Neural progenitor cell (in vitro differentiated cells): ENCODE data around the gene MPEG1. TPM values are rescaled to one million over a fixed set of nuclear protein-coding genes. Genes with fewer than 3 reads are reported as not detected.

Experiments
- DNase-seq: peaks from one replicate; pipeline ENCODE4 v3.0.0-alpha.2; 2016; ENCODE audit warnings: low spot score
- H2AFZ ChIP-seq: fragments of 200-600 bp; sonication (generic); replicated peaks from 2 replicates; pipeline ENCODE4 v1.6.1; 2016; ENCODE audit warnings: antibody characterized with exemption
- H3F3A ChIP-seq: fragments of 200-600 bp; sonication (generic); 2 replicates; pipeline ENCODE4 v1.6.1; 2016; ENCODE audit warnings: antibody characterized with exemption, low read depth
- H3K27ac ChIP-seq: fragments of 200-600 bp; sonication (generic); 2 replicates; pipeline ENCODE4 v1.5.1; 2016; ENCODE audit warnings: mild to moderate bottlenecking
- H3K27me3 ChIP-seq: fragments of 200-600 bp; sonication (generic); 2 replicates; pipeline ENCODE4 v1.6.1; 2016; ENCODE audit warnings: mild to moderate bottlenecking, moderate library complexity
- H3K36me3 ChIP-seq: fragments of 200-600 bp; sonication (generic); 2 replicates; pipeline ENCODE4 v1.5.1; 2016
- H3K4me1 ChIP-seq: fragments of 200-600 bp; sonication (generic); 2 replicates; pipeline ENCODE4 v1.6.1; 2016; ENCODE audit warnings: mixed run types
- H3K4me2 ChIP-seq: fragments of 200-600 bp; sonication (generic); 2 replicates; pipeline ENCODE4 v1.6.1; 2016
- H3K4me3 ChIP-seq: fragments of 200-600 bp; sonication (generic); 2 replicates; pipeline ENCODE4 v1.5.1; 2016
- H3K79me2 ChIP-seq: fragments of 200-600 bp; sonication (generic); 2 replicates; pipeline ENCODE4 v1.6.1; 2016; ENCODE audit warnings: low read depth
- H3K9ac ChIP-seq: fragments of 200-600 bp; sonication (generic); 2 replicates; pipeline ENCODE4 v1.6.1; 2016
- H3K9me3 ChIP-seq: fragments of 200-600 bp; sonication (generic); 2 replicates; pipeline ENCODE4 v1.5.1; 2016; ENCODE audit warnings: low read depth
- H4K20me1 ChIP-seq: fragments of 200-600 bp; sonication (generic); 2 replicates; pipeline ENCODE4 v1.6.1; 2016; ENCODE audit warnings: low read depth
- H3K27ac Mint-ChIP-seq: 3 replicates; pipeline ENCODE4 v1.8.0; 2021; ENCODE audit warnings: mixed read lengths
- H3K27me3 Mint-ChIP-seq: 2 replicates; pipeline ENCODE4 v1.8.0; 2022; ENCODE audit warnings: low read depth, mild to moderate bottlenecking, inconsistent platforms, moderate library complexity, mixed read lengths; ENCODE audit not compliant: insufficient read depth
- H3K36me3 Mint-ChIP-seq: 3 replicates; pipeline ENCODE4 v1.8.0; 2021; ENCODE audit warnings: mixed read lengths
- H3K4me1 Mint-ChIP-seq: 3 replicates; pipeline ENCODE4 v1.8.0; 2021; ENCODE audit warnings: mixed read lengths
- H3K4me3 Mint-ChIP-seq: 3 replicates; pipeline ENCODE4 v1.8.0; 2021; ENCODE audit warnings: mild to moderate bottlenecking, moderate library complexity, mixed read lengths
- H3K9me3 Mint-ChIP-seq: 3 replicates; pipeline ENCODE4 v1.8.0; 2020; ENCODE audit warnings: mixed read lengths
- CTCF ChIP-seq: fragments of 200-600 bp; sonication (generic); IDR thresholded peaks from 2 replicates; pipeline ENCODE4 v1.5.1; 2017; ENCODE audit warnings: antibody characterized with exemption, mild to moderate bottlenecking
- EZH2 ChIP-seq: fragments of 200-600 bp; sonication (generic); IDR thresholded peaks from 2 replicates; pipeline ENCODE4 v1.6.1; 2017; ENCODE audit warnings: antibody characterized with exemption, mild to moderate bottlenecking, moderate library complexity
- EZH2phosphoT487 ChIP-seq: fragments of 200-600 bp; sonication (generic); IDR thresholded peaks from 2 replicates; pipeline ENCODE4 v1.6.1; 2017; ENCODE audit warnings: antibody characterized with exemption
- total RNA-seq: library from RNA; depleted of rRNA; stranded (reverse); fragments of >200 nt; gene quantifications from 2 replicates; pipeline ENCODE4 v1.2.3, GENCODE V29; 2015; ENCODE audit warnings: low replicate concordance

MPEG1 gene
- total RNA-seq, 1 donor from 2014 or later: not detected

GRCh38 chr11:59192446-59193020 is 20.2 kb downstream of the MPEG1 start:
- no peaks in the 10 kb centered on the region for H3K4me1 ChIP-seq
- H3K9me3 ChIP-seq: no peaks in the 10 kb centered on the region
- no peak overlapping the region for H2AFZ ChIP-seq
- H3K4me2 ChIP-seq: no peak overlapping the region
- peaks cover 12% of the 10 kb centered on the region for H4K20me1 ChIP-seq
- no peaks in the 10 kb centered on the region for H3K27me3 ChIP-seq
- DNase-seq: no peak
- TF ChIP-seq EZH2phosphoT487 (no peak), EZH2 (no peak)
- H3K9ac ChIP-seq: no peak overlapping the region
- Mint-ChIP-seq H3K4me1 (peaks cover 7% of the 10 kb centered on the region), H3K27me3 (no peaks in the 10 kb centered on the region), H3K36me3 (peaks cover 84% of the 10 kb centered on the region), H3K4me3 (no peak overlapping the region), H3K27ac (peak overlapping the region; percentile 61), H3K9me3 (peaks cover 6% of the 10 kb centered on the region)
- H3F3A ChIP-seq: no peaks in the 10 kb centered on the region
- no peak overlapping the region for H3K4me3 ChIP-seq
- H3K36me3 ChIP-seq: peaks cover 18% of the 10 kb centered on the region
- H3K79me2 ChIP-seq: peaks cover 9% of the 10 kb centered on the region
- H3K27ac ChIP-seq: no peak overlapping the region

GRCh38 chr11:59191890-59192289 is 20.8 kb downstream of the MPEG1 start:
- Mint-ChIP-seq H3K9me3 (peaks cover 6% of the 10 kb centered on the region), H3K4me3 (no peak overlapping the region), H3K27me3 (no peaks in the 10 kb centered on the region), H3K36me3 (peaks cover 82% of the 10 kb centered on the region), H3K27ac (no peak overlapping the region), H3K4me1 (peaks cover 14% of the 10 kb centered on the region)
- Histone ChIP-seq H3K27me3 (no peaks in the 10 kb centered on the region), H3K4me1 (no peaks in the 10 kb centered on the region), H3K27ac (no peak overlapping the region), H2AFZ (no peak overlapping the region), H3K4me2 (no peak overlapping the region), H3K36me3 (peaks cover 15% of the 10 kb centered on the region), H3K79me2 (peaks cover 15% of the 10 kb centered on the region), H3K9ac (no peak overlapping the region), H3K4me3 (no peak overlapping the region), H4K20me1 (peaks cover 19% of the 10 kb centered on the region), H3K9me3 (no peaks in the 10 kb centered on the region), H3F3A (no peaks in the 10 kb centered on the region)
- DNase-seq: no peak
- TF ChIP-seq EZH2phosphoT487 (no peak), EZH2 (no peak), CTCF (no peak)

- no peak for DNase-seq
- peaks cover 9% of the 10 kb centered on the region for H3K36me3 ChIP-seq
- no peaks in the 10 kb centered on the region for H3K27me3 ChIP-seq
- peaks cover 27% of the 10 kb centered on the region for H4K20me1 ChIP-seq
- no peak overlapping the region for H3K9ac ChIP-seq
- no peak overlapping the region for H3K27ac Mint-ChIP-seq
- H3K27me3 Mint-ChIP-seq: no peaks in the 10 kb centered on the region
- H3K9me3 Mint-ChIP-seq: peaks cover 6% of the 10 kb centered on the region
- H3K4me1 ChIP-seq: peaks cover 3% of the 10 kb centered on the region
- H3F3A ChIP-seq: no peaks in the 10 kb centered on the region
- TF ChIP-seq EZH2phosphoT487: no peak
- no peak for TF ChIP-seq CTCF
- TF ChIP-seq EZH2: no peak
- H3K27ac ChIP-seq: no peak overlapping the region
- no peak overlapping the region for H2AFZ ChIP-seq
- H3K4me1 Mint-ChIP-seq: peaks cover 22% of the 10 kb centered on the region
- peaks cover 79% of the 10 kb centered on the region for H3K36me3 Mint-ChIP-seq
- H3K4me2 ChIP-seq: no peak overlapping the region
- no peak overlapping the region for H3K4me3 Mint-ChIP-seq
- no peak overlapping the region for H3K4me3 ChIP-seq
- peaks cover 23% of the 10 kb centered on the region for H3K79me2 ChIP-seq
- H3K9me3 ChIP-seq: no peaks in the 10 kb centered on the region
Measured at GRCh38 chr11:59191095-59191494, 21.6 kb downstream of the MPEG1 start.

- Histone ChIP-seq H3K36me3 (peaks cover 7% of the 10 kb centered on the region), H3K9ac (no peak overlapping the region), H3K4me3 (no peak overlapping the region), H3F3A (no peaks in the 10 kb centered on the region), H3K4me1 (peaks cover 14% of the 10 kb centered on the region), H3K9me3 (no peaks in the 10 kb centered on the region), H4K20me1 (peaks cover 38% of the 10 kb centered on the region), H3K27me3 (no peaks in the 10 kb centered on the region), H3K27ac (no peak overlapping the region), H3K79me2 (peaks cover 34% of the 10 kb centered on the region), H3K4me2 (no peak overlapping the region), H2AFZ (no peak overlapping the region)
- Mint-ChIP-seq H3K27ac (no peak overlapping the region), H3K4me1 (peaks cover 33% of the 10 kb centered on the region), H3K4me3 (no peak overlapping the region), H3K36me3 (peaks cover 75% of the 10 kb centered on the region), H3K9me3 (no peaks in the 10 kb centered on the region), H3K27me3 (peaks cover 3% of the 10 kb centered on the region)
- no peak for DNase-seq
- TF ChIP-seq CTCF (no peak), EZH2phosphoT487 (no peak), EZH2 (no peak)
Measured at GRCh38 chr11:59189986-59190385, 22.7 kb downstream of the MPEG1 start.
